Measurements from ENCODE around the gene EREG.

EREG gene

DNA sequence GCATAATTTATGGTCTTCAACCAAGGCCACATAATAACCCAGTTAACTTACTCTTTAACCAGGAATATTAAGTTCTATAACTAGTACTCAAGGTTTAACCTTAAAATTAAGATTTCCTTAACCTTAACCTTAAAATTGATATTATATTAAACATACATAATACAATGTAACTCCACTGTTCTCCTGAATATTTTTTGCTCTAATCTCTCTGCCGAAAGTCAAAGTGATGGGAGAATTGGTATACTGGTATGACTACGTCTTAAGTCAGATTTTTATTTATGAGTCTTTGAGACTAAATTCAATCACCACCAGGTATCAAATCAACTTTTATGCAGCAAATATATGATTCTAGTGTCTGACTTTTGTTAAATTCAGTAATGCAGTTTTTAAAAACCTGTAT is 22.8 kb downstream of the EREG start:
- TF ChIP-seq, protein P1, sequence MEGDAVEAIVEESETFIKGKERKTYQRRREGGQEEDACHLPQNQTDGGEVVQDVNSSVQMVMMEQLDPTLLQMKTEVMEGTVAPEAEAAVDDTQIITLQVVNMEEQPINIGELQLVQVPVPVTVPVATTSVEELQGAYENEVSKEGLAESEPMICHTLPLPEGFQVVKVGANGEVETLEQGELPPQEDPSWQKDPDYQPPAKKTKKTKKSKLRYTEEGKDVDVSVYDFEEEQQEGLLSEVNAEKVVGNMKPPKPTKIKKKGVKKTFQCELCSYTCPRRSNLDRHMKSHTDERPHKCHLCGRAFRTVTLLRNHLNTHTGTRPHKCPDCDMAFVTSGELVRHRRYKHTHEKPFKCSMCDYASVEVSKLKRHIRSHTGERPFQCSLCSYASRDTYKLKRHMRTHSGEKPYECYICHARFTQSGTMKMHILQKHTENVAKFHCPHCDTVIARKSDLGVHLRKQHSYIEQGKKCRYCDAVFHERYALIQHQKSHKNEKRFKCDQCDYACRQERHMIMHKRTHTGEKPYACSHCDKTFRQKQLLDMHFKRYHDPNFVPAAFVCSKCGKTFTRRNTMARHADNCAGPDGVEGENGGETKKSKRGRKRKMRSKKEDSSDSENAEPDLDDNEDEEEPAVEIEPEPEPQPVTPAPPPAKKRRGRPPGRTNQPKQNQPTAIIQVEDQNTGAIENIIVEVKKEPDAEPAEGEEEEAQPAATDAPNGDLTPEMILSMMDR (IDR thresholded peaks at IDR 0.05; ENCODE audit: low read depth, low read length): no peak

DNA sequence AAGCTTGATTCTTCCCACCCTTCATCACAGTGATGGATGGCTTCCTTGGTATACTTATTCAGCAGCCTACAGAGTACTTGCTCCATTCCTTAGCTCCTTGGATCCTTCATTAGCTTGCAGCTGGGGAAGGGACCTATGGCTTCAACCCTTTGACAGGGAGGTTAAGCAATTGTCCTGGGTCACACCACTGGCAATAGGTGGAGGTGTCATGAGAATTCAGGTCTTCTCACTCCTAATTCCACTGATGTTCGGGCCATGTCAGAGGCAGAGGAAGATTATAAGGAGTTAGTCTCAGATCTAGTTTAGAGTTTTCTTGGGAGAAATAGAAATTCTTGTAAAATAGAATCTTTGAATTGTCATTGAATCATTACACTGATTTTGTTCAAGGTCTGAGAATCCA is 24.5 kb downstream of the EREG start:
- TF ChIP-seq, protein P1 (IDR thresholded peaks at IDR 0.05; ENCODE audit: low read depth, low read length): no peak
- no peak for DNase-seq (ENCODE audit: extremely low read depth, low read depth)

More for the DNA sequence above, 22.8 kb downstream of the EREG start:
- no peak for DNase-seq (ENCODE audit: extremely low read depth, low read depth)

DNA sequence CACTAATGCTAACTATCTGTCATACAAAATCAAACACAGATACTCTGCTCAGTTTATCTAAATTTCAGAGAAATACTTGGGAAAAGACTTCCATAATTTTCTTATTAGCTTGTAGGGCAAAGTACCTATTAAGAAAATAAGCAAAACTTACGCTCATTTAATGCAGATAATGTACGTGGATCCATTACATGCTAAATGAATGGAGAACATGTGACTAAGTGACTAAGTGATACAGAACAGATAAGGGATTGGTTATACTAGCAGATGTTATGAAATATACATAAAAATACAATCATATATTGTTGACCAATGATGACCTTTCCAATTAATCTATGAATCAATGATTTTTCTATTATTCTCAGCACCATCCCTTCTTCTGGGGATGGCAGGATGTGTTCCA is 25.7 kb downstream of the EREG start:
- no peak for DNase-seq (ENCODE audit: extremely low read depth, low read depth)
- TF ChIP-seq, protein P1 (IDR thresholded peaks at IDR 0.05; ENCODE audit: low read depth, low read length): no peak

DNA sequence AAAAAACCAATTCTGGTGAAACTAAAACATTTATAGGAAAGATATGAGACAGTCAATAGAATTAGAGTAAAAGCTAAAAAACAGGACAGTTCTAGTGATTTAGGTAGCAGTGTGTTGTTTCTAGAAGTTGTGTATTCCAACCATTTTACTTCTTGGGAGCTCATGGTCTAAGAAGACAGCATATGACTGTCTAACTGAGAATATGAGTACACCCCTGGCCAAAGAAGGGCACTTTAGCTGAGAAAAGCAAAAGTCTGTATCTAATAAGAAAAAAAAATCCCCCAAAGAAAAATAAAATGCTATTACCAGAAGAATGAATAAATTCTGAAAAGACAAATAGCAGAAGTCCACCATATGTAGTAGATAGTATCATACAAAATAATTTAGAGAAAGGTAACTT is 26.4 kb downstream of the EREG start:
- DNase-seq (ENCODE audit: extremely low read depth, low read depth): no peak

DNA sequence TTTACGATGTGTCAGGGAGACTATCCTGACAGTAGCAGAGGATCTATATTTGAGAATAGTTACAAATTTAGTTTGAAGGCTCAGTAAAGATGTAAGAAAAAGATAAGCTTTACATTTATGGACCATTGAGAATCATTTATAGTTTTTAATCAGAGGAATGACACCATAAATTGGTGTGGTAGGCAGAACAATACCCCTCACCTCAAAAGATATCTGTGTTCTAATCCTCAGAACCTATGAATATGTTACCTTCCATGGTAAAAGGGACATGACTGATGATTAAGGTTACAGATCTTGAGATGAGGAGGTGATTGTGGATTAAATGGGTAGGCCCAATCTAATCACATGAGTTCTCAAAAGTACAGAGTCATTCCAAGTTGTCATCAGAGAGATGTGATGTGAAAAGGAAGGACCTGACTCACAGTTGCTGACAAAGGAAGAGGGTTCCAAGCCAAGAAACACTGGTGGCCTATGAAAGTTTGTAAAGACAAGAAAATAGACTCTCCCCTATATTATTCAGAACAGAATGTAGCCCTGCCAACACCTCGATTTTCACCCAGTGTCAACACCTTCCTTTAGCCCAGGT is 27.0 kb downstream of the EREG start:
- TF ChIP-seq, protein P1 (IDR thresholded peaks at IDR 0.05; ENCODE audit: low read depth, low read length): no peak
- no peak for DNase-seq (ENCODE audit: extremely low read depth, low read depth)

More for the DNA sequence above, 26.4 kb downstream of the EREG start:
- TF ChIP-seq, protein P1 (IDR thresholded peaks at IDR 0.05; ENCODE audit: low read depth, low read length): no peak

DNA sequence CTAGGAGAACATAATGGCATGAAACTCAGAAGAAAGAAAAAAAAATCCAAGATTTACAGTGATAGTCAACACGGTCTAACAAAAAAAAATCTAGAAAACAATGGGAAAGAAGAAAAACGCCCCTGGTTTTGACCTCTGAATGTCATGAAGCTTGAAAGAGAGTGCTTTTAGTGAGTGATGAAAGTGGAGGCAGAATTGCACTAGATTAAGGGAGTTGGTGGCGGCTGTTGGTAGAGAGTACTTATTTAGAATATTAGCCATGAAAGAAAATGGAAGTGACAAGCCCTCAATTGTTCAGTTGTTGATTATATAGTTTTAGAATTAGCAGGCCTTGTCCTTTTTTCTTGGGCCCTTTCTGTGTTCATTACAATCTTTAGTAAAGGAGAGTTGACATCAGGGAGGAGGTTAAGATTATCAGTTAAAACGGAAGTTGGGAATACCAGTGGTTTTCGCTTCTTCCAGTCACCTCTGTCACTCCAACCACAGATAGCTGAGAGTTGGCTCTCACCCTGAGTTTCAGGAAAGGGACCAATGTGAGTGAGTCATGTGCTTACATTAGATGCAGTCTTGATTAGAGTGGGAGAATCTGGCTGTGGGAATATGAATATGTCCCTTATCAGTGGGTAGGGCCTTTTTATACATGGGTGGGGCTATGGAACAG is 29.7 kb downstream of the EREG start:
- TF ChIP-seq, protein P1 (IDR thresholded peaks at IDR 0.05; ENCODE audit: low read depth, low read length): no peak
- DNase-seq (ENCODE audit: extremely low read depth, low read depth): no peak

DNA sequence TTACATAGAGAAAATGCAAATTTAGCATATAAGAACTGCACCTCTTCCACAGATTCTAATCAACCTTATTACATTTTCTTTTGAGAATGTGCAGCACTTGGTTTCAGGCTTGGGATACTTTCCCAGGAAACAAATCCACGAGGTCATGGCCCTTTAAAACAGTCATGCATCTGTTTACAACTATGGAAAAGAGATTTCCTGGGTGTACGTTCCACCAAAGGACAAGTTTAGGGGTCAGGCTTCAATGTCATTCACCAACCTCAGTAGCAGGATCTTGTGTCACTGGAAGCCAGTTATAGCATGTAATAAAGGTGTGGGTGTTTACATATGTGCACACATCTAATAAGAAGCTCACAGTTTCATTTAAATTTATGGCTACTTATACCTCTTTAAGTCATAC is 30.7 kb downstream of the EREG start:
- TF ChIP-seq, protein P1 (IDR thresholded peaks at IDR 0.05; ENCODE audit: low read depth, low read length): no peak

More for the DNA sequence above, 30.7 kb downstream of the EREG start:
- DNase-seq (ENCODE audit: extremely low read depth, low read depth): no peak
